UCSD-AML1 (cell line): ENCODE measurements around the gene PRAMEF20.
"Not testable (repeated sequence)": the region's sequence is repeated elsewhere in the genome, so short reads cannot be mapped to it uniquely, and the experiment has no call there.

Experiments
- DNase-seq: peaks from one replicate; lab custom pipeline; 2025; ENCODE audit not compliant: unreplicated experiment; lab: John Stamatoyannopoulos, UW

Gene PRAMEF20

DNA sequence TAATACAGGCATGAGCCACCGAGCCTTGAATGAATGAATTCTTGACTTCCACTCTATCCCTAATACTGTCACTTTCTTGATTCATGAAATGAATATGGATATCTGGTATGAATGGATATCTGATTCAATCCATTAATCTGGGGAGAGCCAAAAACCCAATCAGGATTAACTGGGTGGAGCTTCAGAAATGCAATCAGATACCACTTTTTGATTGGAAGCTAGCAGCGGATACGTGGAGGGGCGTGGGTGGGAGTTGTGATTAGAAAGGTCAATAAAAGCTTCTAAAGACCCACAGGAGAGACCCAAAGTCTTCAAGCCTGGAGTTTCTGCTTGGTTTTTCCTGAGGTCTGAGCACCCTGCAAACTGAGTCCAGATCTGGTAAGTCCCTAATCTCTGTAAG is at the start of gene PRAMEF20:
PRAMEF20 (plus strand) TSS at position 301 of the 400 bp plus-strand sequence. CDS start 5,905 bp downstream, outside the sequence.
- DNase-seq = not testable (repeated sequence)

DNA sequence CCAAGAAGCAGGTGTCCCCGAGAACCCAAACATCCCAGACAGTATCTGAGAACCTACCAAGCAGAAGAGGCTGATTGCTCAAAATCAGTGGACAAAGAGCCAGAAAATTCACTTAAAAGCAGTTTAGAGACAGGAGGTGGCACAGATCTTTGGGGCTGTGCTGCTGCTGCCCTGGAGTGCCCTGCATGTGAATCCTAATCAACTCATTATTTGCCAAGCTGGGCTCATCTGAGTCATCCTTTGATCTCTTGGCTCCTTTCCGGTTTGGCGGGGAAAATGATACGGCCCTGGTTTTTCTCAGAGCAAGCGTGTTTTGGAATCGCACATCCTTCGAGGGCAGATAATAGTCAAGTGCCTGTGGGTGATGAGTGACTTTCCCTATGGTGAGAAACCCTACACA is 47.9 kb upstream of the PRAMEF20 start:
- DNase-seq = not testable (repeated sequence)

DNA sequence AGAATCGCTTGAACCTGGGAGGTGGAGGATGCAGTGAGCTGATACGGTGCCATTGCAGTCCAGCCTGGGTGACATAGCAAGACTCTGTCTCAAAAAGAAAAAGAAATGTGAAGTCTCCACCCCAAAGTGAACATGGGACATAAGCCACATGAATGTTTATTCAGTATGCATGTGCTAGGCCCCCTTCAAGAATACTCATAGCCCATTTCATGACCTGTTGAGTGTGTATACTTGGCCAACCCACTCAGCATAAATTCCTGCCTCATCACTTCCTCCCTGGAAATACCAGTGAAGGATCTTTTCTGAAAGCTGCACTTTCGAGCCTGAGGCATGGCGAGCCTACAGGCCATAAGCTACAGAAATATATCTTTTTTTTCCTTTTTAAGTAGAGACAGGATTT is 45.3 kb upstream of the PRAMEF20 start:
- DNase-seq = not testable (repeated sequence)

DNA sequence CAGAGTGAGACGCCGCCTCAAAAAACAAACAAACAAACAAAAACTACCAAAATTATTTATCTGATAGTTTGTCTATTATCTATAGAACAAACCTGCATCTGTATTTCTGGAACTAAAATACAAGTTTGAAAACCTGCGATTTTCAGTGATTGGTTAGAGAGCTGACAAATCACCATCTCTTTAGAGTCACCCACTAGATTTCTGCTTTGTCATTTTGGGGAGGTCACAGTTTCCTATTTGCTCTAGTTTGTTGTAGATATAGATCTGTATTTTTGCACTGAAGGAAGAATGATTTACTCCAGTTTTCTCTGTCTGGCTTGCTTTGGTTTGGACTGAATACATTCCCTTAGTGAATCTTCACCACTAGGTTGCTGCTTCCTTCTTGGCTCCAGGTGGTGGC is 43.7 kb upstream of the PRAMEF20 start:
- DNase-seq = not testable (repeated sequence)

DNA sequence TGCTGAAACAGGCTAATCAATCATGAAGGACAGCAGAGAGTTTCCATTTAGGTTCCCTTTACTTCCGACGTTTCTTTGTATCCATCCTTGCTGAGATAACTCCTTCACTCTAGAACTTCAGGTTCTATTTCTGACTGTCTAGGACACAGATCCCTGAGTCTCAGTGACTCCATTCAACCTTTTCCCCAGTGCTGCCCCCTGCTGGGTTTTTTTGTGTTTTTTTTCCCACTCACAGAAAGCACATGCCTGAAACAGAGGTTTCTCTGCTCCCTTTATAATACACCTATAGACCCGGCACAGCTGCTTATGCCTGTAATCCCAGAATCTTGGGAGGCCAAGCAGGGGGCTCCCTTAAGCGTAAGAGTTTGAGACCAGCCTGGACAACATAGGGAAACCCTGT is 41.7 kb upstream of the PRAMEF20 start:
- DNase-seq = peak; percentile 23

DNA sequence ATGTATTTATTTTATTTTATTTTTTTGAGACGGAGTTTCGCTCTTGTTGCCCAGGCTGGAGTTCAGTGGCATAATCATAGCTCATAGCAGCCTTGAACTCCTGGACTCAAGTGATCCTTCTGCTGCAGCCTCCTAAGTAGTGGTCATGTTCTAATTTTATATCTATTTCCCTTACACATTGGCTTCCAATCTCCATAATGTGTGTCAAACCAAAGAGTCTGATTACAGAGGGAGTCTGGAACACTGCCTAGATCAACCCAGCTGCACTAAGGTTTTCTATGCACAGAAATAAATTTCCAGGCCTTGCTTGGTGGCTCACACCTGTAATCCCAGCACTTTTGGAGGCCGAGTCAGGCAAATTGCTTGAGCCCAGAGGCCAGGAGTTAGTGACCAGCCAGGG is 31.3 kb upstream of the PRAMEF20 start:
- DNase-seq = not testable (repeated sequence)

DNA sequence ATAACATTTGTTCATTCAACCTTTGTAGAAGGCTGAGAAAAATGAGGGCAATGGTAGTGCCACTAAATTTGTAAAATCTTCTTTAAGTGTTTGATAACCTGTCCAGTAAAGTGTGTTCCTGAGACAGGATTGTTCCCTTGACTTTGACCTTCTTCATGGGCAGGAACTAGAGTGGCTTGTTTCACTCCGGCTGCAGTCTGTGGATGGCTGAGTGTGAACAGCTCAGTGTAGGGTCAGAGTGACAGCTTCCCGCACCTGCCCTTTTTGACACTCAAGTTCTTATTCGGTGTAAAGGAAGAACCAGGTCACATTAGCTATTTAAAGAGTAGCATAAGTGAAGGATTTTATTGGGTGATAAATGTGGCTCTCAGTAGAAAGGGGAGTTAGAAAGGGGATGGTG is 29.9 kb upstream of the PRAMEF20 start:
- not testable (repeated sequence) for DNase-seq

DNA sequence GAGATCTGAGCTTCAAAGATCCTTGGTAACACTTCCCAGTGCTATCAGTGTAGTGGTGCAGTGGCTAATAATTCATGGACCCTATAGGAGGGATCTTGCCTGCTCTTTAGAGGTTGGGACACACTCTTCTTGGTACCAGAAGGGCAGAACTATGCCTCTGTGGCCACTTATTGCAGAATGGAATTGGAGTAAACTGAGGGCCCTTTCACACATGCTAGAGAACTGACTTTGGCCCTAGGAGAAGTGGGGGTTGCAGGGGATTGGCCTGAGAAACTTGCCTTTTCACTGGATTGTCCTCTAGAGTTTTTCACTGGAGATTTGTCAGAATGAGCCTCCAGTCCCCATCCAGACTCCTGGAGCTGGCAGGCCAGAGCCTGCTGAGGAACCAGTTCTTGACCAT is 20.9 kb upstream of the PRAMEF20 start, which contains the start of gene PRAMEF17:
PRAMEF17 (plus strand) TSS at position 301 of the 400 bp plus-strand sequence; CDS start at position 327, 26 bp downstream.
- DNase-seq = not testable (repeated sequence)

DNA sequence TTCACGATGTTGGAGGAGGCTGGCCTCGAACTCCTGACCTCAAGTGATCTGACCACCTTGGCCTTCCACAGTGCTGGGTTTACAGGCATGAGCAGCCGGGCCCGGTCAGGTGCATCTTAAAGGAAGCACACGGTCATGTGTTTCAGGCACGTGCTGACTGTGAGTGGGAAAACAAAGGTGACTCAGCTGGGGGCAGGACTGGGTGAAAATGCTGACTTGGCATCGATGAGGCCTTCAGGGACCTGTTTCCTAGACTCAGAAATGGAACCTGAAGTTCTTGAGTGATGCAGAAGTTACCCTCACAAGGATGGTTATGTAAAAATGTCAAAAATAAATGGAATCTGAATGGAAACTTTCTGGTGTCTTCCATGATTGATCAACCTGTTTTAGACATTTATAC is 17.2 kb upstream of the PRAMEF20 start:
- DNase-seq = not testable (repeated sequence)

DNA sequence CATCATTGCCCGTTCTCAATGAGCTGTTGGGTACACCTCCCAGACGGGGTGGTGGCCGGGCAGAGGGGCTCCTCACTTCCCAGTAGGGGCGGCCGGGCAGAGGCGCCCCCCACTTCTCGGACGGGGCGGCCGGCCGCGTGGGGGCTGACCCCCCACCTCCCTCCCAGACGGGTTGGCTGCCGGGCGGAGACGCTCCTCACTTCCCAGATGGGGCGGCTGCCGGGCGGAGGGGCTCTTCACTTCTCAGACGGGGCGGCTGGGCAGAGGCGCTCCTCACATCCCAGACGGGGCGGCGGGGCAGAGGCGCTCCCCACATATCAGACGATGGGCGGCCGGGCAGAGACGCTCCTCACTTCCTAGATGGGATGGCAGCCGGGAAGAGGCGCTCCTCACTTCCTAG is 15.5 kb upstream of the PRAMEF20 start:
- not testable (repeated sequence) for DNase-seq

DNA sequence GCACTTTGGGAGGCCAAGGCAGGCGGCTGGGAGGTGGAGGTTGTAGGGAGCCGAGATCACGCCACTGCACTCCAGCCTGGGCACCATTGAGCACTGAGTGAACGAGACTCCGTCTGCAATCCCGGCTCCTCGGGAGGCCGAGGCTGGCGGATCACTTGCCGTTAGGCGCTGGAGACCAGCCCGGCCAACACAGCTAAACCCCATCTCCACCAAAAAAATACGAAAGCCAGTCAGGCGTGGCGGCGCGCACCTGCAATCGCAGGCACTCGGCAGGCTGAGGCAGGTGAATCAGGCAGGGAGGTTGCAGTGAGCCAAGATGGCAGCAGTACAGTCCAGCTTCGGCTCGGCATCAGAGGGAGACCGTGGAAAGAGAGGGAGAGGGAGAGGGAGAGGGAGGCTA is 14.9 kb upstream of the PRAMEF20 start:
- DNase-seq = not testable (repeated sequence)

DNA sequence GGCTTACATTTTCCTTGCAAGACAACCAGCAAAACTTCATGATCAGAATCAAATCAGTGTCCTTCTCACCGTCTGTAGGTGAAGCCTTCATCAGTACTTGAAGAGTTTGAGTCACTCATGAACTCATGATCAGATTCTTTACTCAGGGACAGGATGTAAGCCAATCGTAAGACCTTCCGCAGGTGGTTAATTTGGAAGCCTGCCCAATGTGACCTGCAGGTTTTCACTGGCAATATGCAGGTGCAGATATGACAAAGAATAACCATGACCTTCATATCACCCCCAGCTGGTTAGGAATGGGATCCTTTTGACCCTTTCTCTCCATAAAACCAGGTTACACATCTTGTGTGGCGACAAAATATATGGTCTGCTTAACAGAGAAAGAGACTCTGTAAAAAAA is 2.4 kb upstream of the PRAMEF20 start:
- no peak for DNase-seq

DNA sequence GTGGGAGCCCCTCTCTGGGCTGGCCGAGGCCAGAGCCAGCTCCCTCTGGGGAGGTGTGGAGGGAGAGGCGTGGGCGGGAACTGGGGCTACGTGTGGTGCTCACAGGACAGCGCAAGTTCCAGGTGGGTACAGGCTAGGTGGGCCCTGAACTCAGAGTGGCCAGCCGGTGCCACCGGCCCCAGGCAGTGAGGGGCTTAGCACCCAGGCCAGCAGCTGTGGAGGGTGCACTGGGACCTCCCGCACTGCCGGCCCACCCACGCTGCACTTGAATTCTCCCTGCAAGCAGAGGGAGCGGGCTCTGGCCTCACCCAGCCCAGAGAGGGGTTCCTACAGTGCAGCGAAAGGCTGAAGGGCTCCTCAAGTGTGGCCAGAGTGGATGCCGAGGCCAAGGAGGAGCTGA is 20.2 kb downstream of the PRAMEF20 start:
- no peak for DNase-seq

DNA sequence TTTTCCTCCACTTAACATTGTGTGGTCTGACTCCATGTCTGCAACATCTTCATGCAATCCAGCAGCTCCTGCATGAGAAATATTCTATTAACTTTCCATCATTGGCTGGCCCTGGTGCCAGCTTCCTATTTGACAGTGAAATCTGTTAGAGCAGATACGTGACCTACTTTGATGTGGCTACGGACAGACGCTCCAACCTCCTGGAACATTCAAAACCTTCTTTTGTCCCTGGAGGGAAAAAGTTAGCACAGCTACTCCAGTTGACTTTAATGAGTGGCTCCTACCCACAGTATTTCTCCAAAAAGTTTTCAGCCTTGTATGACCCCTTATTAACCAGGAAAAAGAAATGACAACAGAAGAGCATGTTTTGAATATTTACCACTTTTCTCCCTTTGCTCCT is 22.0 kb downstream of the PRAMEF20 start:
- DNase-seq = no peak

DNA sequence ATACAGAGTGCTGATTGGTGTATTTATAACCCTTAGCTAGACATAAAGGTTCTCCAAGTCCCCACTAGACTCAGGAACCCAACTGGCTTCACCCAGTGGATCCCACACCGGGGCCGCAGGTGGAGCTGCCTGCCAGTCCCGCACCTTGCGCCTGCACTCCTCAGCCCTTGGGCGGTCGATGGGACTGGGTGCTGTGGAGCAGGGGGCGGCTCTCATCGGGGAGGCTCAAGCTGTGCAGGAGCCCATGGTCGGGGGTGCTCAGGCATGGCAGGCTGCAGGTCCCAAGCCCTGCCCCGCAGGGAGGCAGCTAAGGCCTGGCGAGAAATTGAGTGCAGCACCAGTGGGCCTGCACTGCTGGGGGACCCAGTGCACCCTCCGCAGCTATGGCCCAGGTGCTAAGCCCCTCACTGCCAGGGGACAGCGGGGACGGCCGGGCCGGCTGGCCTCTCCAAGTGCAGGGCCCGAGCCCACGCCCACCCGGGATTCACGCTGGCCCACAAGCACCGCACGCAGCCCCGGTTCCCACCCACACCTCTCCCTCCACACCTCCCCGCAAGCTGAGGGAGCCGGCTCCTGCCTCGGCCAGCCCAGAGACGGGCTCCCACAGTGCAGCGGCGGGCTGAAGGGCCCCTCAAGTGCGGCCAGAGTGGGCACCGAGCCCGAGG is 23.6 kb downstream of the PRAMEF20 start:
- DNase-seq = not testable (repeated sequence)

DNA sequence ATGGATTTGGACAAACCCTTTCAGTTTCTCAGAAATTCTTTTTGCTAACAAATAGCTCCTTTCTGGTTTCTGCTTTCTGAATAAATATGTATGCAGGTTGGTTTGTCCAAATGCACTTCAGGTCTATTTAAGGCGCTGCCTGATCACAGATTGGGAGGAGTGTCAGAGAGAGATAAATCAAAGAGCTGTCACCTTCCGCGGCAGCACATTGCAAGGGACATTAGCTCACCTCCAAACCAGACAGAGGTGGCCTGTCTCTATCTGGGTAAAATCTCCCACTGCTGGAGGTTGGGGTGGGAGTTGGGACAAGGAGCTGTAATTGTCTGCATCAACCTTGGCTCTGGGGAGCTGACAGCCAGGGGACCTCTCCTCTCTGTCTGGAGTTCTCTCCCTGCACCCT is 25.2 kb downstream of the PRAMEF20 start:
- DNase-seq = no peak

DNA sequence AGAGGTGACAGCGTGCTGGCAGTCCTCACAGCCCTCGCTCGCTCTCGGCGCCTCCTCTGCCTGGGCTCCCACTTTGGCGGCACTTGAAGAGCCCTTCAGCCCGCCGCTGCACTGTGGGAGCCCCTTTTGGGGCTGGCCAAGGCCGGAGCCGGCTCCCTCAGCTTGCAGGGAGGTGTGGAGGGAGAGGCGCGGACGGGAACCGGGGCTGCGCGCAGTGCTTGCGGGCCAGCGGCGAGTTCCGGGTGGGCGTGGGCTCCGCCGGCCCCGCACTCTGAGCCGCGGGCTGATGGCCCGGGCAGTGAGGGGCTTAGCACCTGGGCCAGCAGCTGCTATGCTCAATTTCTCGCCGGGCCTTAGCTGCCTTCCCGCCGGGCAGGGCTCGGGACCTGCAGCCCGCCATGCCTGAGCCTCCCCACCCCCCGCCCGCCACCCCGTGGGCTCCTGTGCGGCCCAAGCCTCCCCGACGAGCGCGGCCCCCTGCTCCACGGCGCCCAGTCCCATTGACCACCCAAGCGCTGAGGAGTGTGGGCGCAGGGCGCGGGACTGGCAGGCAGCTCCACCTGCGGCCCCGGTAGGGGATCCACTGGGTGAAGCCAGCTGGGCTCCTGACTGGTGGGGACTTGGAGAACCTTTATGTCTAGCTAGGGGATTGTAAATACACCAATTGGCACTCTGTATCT is 29.0 kb downstream of the PRAMEF20 start:
- DNase-seq = not testable (repeated sequence)

DNA sequence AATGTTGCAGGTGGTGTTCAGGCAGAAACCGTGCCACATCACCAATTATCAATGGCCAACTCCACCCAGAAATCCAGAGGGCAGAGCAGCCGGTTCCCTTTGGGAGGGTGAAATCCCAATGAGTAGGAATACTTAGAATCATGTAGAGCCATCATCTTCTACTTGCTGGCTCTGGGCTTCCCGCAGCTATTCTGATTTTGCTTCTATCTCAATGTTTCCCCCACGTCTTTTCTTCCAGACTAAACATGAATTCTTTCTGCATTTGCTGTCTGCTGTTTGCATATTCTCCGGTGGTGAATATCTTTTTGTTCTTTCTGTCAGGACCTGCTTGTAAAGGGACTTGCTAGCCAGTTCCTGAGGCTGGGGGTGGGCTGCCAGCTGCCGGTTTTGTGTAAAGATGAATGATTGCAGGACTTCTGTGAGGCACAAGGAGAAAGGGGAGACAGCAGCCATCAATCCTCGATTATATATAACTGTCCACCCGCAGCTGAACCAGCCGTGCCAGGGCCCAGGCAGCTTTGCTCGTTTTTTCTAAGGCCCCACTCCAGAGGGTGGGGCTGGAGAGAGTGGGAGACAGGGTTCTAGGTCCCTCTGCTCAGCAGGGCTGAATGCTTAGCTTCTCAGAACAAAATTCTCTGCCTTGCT is 33.2 kb downstream of the PRAMEF20 start:
- no peak for DNase-seq

DNA sequence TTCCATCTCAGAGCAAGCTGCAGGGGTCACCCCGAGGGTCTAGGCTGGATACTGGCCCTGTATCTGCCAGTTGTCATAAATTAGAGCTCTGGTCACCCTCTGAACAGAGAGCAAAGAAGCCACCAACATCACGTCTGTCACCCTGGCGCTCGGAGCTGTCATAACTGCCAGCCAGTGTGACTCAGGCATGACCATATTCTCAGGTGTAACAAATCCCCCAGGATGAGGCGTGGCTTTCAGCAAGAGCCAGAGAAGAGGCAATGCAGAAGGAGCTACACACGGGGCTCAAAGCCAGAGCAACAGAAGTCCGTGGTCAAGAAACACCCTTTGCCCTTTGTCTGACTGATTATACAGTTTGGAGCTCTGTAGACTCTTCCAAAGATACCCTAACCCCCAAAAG is 40.0 kb downstream of the PRAMEF20 start:
- DNase-seq = no peak

DNA sequence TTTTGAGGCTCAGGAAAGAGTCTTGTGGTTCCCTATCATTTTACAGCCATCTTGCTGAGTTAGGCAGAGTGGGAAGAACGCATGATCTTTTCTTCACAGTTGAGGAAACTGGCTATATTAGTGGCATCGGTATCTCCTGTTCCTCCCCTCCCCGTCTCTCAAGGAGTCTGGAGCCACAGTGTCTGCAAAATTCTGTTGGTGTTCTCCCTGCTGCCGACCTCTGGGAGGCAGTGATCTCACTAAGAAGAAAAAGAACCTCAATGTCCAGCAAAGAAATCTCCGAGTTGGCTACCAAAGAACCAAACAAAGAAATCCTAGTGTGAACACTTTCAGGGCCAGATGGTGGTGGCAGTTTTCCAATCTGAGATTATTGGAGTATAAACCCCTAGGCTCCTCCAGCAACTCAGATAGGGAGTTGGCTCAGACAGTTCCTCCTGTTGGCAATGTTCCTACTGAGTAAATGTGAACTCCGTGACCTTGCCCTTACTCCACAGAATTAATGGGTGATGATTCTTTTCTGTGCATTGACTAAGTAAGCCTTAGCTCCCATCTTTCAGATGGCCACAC is 41.2 kb downstream of the PRAMEF20 start:
- no peak for DNase-seq

DNA sequence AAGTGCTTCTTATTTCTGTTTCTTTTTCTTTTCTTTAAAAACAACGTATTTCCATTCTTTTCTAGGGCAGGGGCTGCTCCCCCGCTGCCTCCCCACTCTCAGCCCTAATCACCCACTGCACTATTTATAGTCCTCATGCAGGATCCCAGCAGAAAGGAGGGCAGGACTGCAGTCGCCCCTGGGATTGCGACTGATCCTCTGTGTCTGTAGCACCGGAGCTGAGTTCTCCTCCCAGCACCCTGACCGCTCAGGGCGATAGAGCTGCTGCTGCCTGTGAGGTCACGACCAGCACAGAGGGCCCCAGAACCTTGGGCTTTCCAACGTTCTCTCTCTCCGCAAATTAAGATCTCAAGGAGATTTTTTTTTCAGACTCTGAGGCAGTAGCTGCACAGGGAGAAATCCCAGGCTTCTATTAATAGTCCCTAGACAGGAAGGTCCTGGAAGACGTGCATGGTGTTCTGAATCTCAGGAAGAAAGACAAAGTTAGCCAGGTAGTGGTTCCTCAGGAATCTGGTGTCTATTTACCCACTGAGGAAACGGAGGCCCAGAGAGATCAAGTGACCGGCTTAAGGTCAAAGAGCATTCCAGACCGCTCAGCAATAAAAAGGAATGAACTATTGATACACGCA is 46.8 kb downstream of the PRAMEF20 start:
- DNase-seq = no peak
